ENCODE measurements around the gene CCDC9B.

CCDC9B gene

GRCh38 chr15:40344217-40344616 is 3.5 kb upstream of the CCDC9B start:
- no peak for DNase-seq

GRCh38 chr15:40343512-40343911 is 2.8 kb upstream of the CCDC9B start:
- DNase-seq = no peak

- DNase-seq = no peak
These were observed 1.9 kb upstream of the CCDC9B start for GRCh38 chr15:40342416-40343320.

GRCh38 chr15:40340038-40340739 is 550 bp downstream of the CCDC9B start:
- DNase-seq = no peak

- no peak for DNase-seq
These were observed 1.2 kb downstream of the CCDC9B start for GRCh38 chr15:40339621-40339945.

- no peak for DNase-seq
These were observed 1.7 kb downstream of the CCDC9B start for GRCh38 chr15:40338921-40339620.

GRCh38 chr15:40338041-40338657 is 2.6 kb downstream of the CCDC9B start:
- peak; percentile 32 for DNase-seq

GRCh38 chr15:40337597-40337996 is 3.1 kb downstream of the CCDC9B start:
- DNase-seq = no peak

- no peak for DNase-seq
These were observed 4.0 kb downstream of the CCDC9B start for GRCh38 chr15:40336744-40337122.

- no peak for DNase-seq
These were observed 4.6 kb downstream of the CCDC9B start for GRCh38 chr15:40335938-40336743.

GRCh38 chr15:40334941-40335795 is 5.6 kb downstream of the CCDC9B start:
- no peak for DNase-seq

GRCh38 chr15:40334541-40334940 is 6.2 kb downstream of the CCDC9B start:
- DNase-seq = no peak

- no peak for DNase-seq
These were observed 6.7 kb downstream of the CCDC9B start for GRCh38 chr15:40333922-40334492.

- DNase-seq = no peak
These were observed 8.5 kb downstream of the CCDC9B start for GRCh38 chr15:40332113-40332781.

- no peak for DNase-seq
These were observed 9.1 kb downstream of the CCDC9B start for GRCh38 chr15:40331637-40332036.

GRCh38 chr15:40331026-40331425 is 9.7 kb downstream of the CCDC9B start:
- no peak for DNase-seq

GRCh38 chr15:40330368-40330836 is 10.3 kb downstream of the CCDC9B start:
- no peak for DNase-seq

GRCh38 chr15:40329804-40330203 is 10.9 kb downstream of the CCDC9B start:
- DNase-seq = no peak

GRCh38 chr15:40328751-40329150 is 12.0 kb downstream of the CCDC9B start:
- no peak for DNase-seq

GRCh38 chr15:40328176-40328575 is 12.6 kb downstream of the CCDC9B start:
- no peak for DNase-seq
